NCI-H526 (cell line): ENCODE data around the gene MAP4K2.

Experiments used
- DNase-seq, 2 experiments: peaks; one replicate each; lab custom pipeline; 2025; lab: John Stamatoyannopoulos, UW

The MAP4K2 gene

DNA sequence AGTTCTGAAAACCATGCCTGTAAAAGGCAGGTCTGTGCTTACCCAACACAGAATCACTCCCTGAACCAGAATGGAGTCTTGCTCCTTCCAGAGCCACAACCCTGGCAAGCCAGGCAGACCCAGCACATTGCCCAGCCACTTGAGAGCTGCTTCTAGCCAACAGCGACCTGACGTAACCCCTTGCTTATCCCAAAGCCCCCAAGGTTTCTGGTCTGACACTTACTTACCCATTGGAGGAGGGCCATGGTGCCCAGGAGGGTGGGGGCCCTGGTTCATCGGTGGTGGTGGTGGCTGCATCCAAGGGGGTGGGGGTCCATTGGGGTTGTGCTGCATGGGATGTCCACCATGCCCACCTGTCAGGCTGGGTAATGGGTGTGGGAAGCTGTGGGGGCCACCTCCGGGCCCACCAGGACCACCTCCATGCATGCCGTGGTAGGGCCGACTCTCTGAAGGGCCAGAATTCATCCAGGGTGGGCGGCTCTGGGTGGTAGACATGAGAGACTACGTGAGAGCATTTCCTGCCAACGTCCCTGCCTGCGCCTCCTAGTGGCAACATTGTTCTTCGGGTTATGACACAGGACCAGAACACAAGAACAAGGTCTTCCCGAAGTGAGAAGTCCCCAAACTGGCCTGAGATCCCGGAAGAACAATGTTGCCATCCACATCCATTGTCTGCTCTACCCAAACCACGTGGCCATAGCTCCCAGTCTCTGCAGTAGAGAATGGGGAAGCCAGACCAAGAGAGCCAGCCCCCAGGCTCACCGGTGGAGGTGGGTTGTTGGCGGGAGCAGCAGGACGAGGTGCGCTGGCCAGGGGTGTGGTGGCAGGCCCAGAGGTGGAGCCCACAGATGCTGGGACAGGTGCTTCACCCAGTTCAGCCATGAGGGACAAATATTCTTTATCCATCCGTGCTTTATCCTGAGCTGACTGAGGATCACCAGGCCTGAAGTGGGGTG, 35.4 kb downstream of the MAP4K2 start:
- peak; percentile 54 to 86 for DNase-seq

DNA sequence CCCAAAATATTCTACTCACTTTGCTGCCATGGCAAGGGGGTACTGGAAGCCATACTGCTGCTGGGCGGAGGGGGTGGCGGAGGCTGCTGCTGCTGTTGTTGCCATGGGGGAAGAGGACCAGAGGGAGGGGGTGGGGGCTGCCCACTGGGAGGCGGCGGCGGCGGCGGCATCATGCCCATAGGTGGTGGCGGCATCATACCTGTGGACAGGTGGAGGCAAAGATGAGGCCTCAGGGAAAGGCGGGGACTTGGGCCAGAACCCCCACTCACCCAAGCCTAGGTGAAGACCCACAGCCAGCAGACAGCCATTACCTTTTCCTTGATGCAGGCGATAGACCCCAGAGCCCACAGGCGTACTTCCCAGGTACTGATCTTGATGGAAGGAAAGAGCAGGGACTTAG, 36.1 kb downstream of the MAP4K2 start:
- DNase-seq, result no peak

DNA sequence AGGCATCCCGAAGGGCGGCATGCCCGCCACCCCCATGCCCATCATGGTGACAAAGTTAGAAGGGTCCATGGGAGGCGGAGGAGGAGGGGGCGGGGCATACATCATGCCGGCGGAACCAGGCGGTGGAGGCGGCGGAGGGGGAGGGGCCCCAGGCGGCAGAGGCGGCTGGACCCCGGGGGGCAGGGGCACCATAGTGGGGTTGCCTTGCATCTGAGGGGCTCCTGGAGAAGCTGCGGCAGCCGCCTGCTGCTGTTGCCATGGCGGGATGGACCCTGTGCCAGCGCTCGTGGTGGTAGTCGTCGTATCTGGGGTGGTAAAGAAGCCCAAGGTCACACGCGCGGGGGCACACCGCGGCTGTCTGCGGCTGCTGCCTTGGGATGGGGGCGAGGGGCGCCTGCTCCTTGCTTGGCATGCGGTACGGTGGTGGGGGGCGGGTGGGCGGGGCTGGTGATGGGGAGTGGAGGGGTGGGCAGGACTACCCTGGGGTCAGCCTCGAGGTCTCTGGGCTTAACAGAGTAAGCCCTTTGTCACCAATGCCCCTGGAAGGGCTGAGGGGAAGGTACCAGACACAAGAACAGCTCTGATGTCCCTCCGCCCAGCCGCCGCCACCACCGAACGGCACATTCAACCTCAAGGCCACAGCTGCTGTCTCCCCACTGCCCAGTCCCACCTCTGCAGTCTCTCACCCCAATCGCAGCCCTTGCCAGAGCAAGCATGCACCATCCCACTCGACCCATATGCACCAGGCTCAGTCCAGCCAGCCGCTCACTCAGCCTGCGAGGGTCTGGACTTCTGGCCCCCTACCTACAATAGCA, 37.0 kb downstream of the MAP4K2 start:
- no peak for DNase-seq

DNA sequence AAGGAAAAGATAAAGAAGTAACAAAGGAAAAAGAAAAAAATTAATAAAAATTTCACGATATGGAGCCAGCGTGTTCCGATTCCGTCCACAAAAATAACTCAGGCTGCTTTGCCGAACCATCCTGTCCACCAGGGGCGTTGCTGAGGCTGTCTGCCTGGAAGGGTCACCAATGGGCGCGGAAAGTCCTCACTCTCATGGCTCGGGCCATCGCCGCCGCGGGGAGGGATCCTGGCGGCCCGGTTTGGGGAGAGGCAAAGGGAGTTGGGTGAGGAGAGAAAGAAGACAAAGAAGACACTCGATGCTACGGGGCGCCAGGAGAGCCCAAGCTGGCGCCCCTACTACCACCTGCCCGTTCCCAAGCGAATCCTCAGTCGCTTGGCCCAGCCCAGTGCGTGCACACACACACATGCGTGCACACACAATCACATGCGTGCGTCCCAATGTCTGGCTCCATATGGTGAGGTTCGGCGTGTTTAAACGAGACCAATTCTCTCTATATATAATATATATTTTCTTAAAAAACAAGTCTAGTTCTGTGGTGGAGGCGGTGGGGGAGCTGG, 37.6 kb downstream of the MAP4K2 start:
- no peak for DNase-seq

DNA sequence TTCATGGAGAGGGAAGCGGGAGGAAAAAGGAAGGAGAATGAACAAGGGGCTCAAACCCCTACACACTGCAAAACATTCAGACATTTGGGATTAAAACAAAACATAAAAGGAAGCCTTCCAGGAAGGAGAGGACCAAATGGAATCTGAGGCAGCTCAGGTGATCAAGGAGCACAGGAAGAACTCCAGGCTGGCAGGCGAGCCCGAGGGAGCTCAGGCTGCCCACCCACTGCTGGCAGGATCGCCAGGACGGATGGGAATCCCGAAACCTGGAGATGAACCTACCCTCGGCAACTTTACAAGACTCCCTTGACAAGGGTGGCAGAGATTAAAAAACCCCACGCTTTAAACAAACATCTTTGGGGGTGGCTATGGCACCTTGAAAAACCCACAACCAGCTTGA, 38.3 kb downstream of the MAP4K2 start:
- DNase-seq, result no peak

DNA sequence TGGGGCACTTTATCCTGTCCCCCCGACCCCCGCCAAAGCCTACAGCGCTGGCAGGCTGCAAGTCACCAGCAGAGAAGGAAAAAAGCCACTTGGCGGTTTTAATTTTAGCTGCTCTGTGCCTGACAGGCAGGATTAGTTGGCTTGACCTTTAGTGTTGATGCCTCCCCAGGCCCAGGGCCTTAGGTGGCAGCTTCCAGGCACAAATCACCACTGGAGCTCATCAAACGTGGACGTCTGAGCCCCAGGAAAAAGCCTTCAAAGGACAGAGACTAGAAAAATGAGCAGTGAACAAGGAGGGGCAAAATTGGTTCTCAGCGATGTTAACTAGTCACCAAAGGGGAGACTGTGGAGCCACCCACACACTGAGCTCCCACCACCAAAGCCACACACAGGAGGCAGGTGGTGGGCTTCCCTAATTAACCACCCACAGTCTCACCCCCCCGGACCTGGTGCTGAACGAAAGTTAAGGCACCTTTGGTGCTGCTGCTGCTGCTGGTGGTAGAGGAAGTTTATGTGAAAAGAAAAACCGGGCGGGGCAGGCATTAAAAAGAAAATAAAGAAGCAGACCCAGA, 38.9 kb downstream of the MAP4K2 start:
- no peak for DNase-seq

DNA sequence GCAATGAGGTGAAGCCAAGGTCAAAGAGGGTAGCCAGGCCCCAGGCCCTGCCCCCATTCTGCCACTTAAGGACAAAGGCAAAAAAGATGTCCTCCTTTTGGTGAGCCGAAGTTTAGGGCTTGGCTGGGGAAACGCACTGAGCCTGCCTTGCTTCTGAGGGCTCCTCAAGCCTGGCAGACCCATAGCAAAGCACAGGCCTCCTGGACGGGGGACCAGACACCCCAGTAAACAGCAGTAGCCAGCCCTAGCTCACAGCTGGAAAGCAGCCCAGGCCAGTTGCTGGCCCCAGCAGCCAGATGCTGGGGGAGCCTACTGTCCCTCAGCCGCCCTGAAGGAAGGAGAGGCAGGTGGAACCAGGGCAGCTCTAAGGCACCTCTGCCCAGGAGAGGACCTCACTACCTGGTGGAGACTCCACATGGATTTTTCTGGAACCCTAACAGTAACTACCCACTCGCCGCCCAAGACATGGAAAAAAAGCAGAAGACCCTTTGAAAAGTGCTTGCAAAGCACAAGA, 39.4 kb downstream of the MAP4K2 start:
- DNase-seq, result no peak

DNA sequence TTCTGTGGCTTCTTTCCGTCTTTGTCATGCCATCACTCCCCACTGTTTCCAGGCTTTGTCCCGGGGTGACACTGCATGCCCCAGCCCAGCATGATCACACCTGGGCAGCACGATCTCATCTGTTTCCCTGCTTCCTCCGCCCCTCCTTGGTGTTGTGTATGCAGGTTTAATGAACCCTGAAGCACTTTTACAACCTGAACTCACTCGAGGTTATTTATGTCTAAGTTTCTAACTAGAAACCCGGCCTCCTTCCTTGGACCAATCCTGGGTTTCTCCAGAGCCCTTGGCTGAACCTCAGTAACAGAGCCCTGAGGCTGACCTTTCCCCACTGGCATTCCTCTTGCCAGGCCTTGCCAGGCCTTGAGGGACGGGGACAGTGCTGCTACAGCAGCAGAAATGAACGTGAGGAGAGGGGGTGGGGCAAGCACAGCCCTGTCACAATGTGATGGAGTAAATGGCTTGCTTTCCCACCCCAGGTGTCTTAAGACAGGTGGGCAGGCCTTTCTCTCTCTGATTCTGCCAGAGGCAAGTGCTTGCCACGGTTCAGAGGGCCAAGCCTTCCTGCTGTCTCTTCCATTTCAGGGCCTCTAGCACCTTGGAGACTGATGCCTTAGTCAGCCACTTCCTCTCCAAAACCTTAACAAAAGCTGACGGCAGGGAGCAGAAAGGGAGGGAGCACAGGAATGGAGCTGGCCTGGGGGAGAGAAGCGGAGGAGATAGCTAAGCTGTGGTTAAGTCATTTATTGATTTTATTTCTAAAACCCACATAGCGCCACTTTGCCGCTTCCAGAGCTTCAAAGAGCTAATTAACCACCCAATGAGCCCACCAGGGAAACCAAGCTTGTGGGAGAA, 40.1 kb downstream of the MAP4K2 start:
- peak in 1 of 2 experiments; percentile 37 for DNase-seq

DNA sequence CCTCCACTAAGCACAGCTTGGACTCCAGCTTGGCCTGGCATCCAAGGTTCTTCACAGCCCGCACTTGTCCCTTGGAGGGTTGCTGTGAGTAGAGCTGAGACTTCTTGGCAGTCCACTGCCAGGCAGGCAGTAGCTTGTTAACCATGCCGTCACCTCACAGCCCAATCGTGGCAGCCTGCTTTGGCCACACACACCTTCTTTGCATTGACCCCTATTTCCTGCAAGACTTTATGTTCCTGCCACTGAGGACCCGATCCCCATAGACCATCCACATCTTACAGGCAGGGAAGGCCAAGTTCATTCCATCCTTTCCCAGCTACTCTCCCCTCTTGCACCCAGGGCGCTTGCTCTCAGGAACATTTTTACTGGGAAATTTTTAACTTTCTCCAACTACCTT, 40.7 kb downstream of the MAP4K2 start:
- DNase-seq, result no peak

DNA sequence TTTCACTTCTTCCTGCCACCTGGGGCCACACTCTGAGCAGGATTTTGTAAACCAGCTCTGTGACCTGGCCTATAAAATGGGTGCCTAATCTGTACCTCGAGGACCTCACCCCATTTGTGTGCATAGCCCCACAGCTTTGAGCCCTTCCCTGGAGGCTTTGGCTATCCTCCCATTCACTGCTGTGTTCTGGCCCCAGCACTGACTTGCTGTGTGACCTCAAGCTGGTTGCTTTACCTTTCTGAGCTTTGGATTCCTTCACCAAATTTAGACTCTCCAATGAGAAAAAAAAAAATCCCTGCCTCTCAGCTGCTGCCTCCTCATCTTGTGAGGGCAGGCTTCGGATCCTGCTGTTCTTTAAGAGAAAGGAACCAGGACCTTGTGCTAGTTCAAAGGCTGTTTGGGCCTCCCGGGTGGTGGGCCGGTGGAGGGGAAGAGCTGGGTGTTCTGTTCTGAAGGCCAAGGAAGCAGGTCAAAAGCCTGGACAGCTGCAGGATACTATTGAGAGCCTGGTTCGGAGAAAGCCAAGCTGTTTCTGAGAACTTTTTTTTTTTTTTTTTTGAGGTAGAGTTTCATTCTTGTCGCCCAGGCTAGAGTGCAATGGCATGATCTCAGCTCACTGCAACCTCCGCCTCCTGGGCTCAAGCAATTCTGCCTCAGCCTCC, 42.1 kb downstream of the MAP4K2 start:
- no peak for DNase-seq

DNA sequence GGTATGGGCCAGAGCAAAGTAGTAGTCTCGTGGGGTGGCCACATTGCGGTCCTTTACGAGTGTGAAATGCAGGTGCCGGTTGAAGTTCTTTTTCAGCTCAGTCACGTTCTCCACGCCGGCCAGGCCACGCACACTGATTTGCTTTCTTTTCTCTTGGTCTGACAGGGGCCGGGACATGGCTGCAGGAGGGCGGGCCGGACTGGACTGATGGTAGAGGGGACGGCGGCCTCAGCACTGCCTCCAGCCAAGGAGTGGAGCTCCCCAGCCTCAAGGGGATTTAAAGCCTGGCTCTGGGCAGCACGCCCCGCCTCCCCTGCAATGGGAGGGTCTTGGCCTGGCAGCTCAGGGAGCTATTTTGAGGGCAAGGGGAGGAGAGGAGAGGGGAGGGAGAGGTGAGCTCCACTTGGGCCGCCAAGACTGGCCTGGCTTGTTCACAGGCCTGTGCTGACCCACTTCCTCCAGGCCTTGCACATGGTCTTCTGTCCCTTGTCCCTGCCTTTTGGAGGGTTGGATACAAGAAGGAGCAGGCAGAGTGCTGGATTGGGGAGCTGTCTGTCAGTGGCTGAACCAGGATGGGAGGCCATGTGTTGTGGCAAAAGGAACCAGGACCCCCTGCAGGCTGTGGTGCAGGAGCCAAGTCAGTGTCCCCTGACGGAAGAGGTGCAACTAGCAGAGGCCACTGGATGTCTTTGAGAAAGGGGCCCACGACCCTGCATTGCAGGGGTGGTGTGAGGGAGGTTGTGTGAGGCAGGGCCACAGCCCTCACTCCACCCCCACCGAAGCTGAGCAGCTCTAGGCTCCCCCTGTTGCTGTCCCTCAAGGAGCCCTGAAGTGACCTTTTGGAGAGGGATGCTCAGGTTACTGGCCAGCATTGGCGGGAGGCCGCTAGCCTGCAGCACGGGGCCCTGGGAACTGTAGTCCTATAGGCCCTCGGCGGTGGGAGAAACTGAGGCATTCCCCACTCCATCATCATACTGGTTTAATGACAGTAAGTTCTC, 43.0 kb downstream of the MAP4K2 start, which contains the start of gene PYGM:
TSS of gene PYGM (minus strand) at position 253 of the 998 bp plus-strand sequence. CDS start at position 177, 76 bp downstream.
- no peak for DNase-seq

DNA sequence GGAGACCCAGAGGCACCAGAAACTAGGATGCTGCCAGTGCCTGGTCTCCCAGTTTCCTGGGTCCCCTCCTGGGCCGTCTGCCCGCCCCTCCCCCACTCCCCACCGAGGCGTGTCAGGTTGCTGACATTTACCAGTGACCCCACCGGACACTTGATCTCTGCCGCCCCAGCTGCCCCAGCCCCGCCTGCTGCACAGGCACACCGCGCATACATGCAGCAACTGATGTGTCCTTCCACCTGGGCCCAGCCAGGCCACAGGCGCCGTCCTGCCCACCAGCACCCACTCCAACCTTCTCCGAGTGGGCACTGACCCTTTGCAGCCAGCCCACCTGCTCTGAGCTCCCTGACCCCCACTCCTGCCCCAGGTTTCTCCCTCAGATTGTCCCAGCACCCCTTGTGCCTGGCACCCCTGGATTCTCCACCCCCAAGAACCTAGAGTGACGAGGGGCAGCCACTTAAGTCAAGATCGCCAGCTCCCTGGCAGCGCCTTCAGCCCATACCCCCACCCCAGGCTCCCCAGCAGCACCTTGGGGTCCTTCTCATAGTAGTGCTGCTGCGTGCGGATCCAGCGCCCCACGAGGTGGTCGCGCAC, 43.8 kb downstream of the MAP4K2 start:
- no peak for DNase-seq

DNA sequence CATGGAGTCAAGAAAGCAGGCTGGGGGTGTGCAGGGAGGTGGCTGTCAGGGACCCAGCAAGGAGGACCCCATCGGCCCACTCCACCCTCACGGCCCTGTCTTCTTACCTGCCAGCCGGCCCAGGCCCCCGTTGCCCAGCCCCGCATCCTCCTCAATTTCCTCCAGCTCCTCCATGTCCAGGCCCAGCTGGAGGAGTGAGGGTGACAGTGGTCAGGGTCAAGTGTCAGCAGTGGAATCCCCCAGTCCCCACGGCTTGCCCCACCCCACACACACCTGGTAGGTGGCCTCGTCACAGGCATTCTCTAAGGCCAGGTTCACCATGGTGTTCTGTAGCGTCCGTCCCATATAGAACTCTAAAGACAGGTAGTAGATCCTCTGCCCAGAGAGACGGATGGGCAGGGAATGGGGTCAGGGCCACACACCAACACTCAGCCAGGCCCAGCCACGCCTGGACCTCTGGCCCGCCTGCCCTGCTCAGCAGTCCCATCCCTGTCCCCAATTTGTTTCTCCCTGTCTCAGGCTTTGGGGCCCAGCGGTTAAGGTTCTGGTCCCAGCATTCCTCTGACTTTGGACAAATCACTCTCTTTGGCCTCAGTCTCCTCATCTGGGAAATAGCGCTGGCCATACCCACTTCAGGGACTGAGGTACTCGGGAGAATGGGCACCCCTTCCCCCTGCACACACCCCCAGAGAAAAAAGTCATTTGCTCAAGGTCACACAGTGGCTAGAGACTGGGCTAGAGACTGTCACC, 44.5 kb downstream of the MAP4K2 start:
- no peak for DNase-seq

DNA sequence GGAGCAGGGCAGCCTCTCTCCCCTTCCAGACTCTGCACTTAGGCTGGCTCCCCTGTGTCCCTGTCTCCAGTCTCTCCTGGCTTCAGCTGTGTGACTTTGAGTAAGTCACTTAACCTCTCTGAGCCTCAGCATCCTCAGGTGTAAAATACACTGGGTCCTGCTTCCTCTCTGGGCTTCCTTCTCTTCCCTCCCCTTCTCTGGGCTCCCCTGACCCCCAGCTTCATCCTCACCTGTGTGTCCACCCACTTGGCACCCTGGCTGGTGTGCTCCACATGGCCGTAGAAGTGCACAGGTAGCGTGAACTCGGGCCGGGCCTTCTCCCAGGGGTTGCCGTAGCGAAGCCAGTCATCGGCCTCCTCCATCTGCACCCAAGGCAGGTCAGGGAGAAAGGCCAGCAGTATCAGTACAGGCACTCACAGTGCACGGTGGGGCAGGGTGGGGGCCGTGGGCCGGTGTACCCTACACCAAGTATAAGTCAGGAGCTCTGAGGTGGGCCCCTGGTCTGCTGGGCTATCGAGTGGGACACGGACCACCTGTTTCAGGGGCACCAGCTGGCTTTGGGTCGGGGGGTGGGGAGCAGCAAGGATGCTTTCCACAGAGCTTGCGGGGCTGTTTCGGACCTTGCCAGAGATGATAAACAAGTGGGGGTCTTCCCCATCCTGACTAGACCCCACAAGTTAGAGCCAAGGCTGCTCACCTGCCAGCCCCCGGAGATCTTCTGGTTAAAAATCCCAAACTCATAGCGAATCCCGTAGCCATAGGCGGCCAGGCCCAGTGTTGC, 45.3 kb downstream of the MAP4K2 start:
- no peak for DNase-seq

DNA sequence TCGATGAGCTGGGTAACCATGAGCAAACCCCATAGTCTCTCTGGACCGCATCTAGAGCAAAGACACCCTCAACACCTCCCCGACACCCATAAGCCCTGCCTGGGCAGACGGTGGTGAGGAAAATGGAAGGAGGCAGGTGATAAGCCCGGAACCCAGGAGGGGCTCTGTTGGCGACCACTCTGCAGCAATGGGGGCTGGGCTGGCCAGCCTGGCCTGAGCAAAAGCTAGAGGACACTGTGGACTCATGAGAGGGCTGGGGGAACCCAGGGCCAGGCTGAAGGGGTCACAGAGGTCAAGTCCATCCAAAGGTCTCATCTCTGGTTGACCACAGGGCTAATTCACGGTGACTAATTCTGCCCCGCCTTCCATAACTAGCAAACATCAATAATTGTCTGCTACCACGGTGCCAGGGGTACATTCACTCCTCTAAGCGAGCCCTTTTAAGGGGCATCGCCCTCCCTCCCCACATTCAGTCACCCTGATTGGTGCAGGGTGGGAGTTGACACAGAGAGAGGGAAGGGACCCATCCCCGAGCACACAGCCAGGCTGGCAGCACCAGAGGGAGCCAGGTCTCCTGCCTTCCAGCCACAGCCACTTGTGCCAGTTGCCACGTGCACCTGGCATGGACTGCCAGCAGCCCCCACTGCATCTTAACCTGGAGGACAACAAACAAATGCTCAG, 47.2 kb downstream of the MAP4K2 start:
- no peak for DNase-seq

DNA sequence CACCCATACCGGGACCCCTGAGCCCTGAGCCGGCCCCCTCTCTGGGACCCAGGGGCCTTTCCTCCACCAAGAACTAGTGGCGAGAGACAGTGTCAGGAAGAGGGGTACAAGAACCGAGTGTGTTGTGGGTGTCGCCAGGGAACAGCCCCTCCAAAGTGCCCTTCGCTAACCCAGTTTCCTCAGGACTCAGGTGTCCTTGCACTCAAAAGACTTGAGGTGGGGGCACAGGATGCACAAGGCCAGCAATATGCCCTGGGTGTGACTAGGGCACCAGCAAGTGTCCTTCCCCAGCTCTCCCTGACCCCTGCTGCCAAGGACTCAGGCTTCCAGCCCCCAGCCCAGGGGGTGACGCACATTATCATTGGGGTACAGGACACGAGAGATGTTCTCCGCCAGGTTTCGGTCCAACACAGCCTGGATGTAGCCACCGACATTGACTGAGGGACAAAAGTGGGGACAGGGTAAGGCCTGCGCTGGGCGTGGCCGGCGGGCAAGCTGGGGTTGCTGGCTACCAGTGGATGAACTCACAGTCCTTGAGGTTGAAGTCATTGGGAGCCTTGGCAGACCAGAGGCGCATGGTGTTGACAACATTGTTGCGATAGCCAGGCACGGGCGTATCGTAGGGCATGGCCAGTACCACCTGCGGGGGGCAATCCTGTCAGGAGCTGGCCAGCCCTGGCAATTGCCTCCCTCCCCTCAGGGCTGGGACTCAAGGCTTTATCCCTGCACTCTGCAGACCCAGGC, 47.9 kb downstream of the MAP4K2 start:
- DNase-seq, result no peak
